ENCODE data around the gene CLRN3. TPM values are rescaled to one million over a fixed set of nuclear protein-coding genes. Genes with fewer than 3 reads are reported as not detected.

Gene CLRN3
- total and polyA plus RNA-seq, 2 experiments from 2014 or later, result 21.5 to 52.8 TPM

- H3K4me2 ChIP-seq, result no peak overlapping the region
- no peak overlapping the region for H3K4me3 ChIP-seq
- no peaks in the 10 kb centered on the region for H3K9me3 ChIP-seq (ENCODE audit: low read depth)
- 62% methylated on average over 5 of the region's 5 CpGs for WGBS (ENCODE audit: low lambda C conversion rate, missing lambda C conversion rate)
- no peaks in the 10 kb centered on the region for H3K4me1 ChIP-seq (ENCODE audit: insufficient read depth)
- no peaks in the 10 kb centered on the region for H3K27me3 ChIP-seq
- H3K79me2 ChIP-seq, result no peaks in the 10 kb centered on the region
- TF ChIP-seq EZH2 (IDR thresholded peaks at IDR 0.05; ENCODE audit: borderline replicate concordance) (no peak), CTCF (IDR thresholded peaks at IDR 0.05; ENCODE audit: poor library complexity) (no peak), EZH2phosphoT487 (IDR thresholded peaks at IDR 0.05; ENCODE audit: low read depth, severe bottlenecking, unreplicated experiment) (no peak)
- no peak overlapping the region for H2AFZ ChIP-seq
- no peaks in the 10 kb centered on the region for H3K9me2 ChIP-seq (replicated peaks; ENCODE audit: insufficient read depth)
- H4K20me1 ChIP-seq (ENCODE audit: insufficient read depth, poor library complexity, severe bottlenecking), result no peaks in the 10 kb centered on the region
- DNase-seq (ENCODE audit: low spot score), result no peak
- H3K36me3 ChIP-seq (replicated peaks; ENCODE audit: insufficient read depth, low read depth), result no peaks in the 10 kb centered on the region
- H3K27ac ChIP-seq, result no peak overlapping the region
Measured at GRCh38 chr10:127937915-127938463, 45.2 kb upstream of the CLRN3 start.

GRCh38 chr10:127937069-127937468 is 44.3 kb upstream of the CLRN3 start:
- DNase-seq (ENCODE audit: low spot score), result no peak
- H4K20me1 ChIP-seq (ENCODE audit: insufficient read depth, poor library complexity, severe bottlenecking), result no peaks in the 10 kb centered on the region
- no peak overlapping the region for H3K4me3 ChIP-seq
- no peaks in the 10 kb centered on the region for H3K27me3 ChIP-seq
- H3K79me2 ChIP-seq, result no peaks in the 10 kb centered on the region
- H2AFZ ChIP-seq, result no peak overlapping the region
- H3K4me1 ChIP-seq (ENCODE audit: insufficient read depth), result no peaks in the 10 kb centered on the region
- H3K9me2 ChIP-seq (replicated peaks; ENCODE audit: insufficient read depth), result no peaks in the 10 kb centered on the region
- no peaks in the 10 kb centered on the region for H3K36me3 ChIP-seq (replicated peaks; ENCODE audit: insufficient read depth, low read depth)
- TF ChIP-seq EZH2 (IDR thresholded peaks at IDR 0.05; ENCODE audit: borderline replicate concordance) (no peak), CTCF (IDR thresholded peaks at IDR 0.05; ENCODE audit: poor library complexity) (no peak), EZH2phosphoT487 (IDR thresholded peaks at IDR 0.05; ENCODE audit: low read depth, severe bottlenecking, unreplicated experiment) (no peak)
- no peaks in the 10 kb centered on the region for H3K9me3 ChIP-seq (ENCODE audit: low read depth)
- no peak overlapping the region for H3K4me2 ChIP-seq
- no peak overlapping the region for H3K27ac ChIP-seq

- no peak for TF ChIP-seq CTCF (IDR thresholded peaks at IDR 0.05; ENCODE audit: poor library complexity)
- no peak for TF ChIP-seq EZH2 (IDR thresholded peaks at IDR 0.05; ENCODE audit: borderline replicate concordance)
- no peak for TF ChIP-seq EZH2phosphoT487 (IDR thresholded peaks at IDR 0.05; ENCODE audit: low read depth, severe bottlenecking, unreplicated experiment)
- WGBS (ENCODE audit: low lambda C conversion rate, missing lambda C conversion rate), result 89% methylated on average over 16 of the region's 16 CpGs
- Histone ChIP-seq H3K4me3 (no peak overlapping the region), H3K4me1 (ENCODE audit: insufficient read depth) (no peaks in the 10 kb centered on the region), H3K79me2 (no peaks in the 10 kb centered on the region), H3K27me3 (no peaks in the 10 kb centered on the region), H3K27ac (no peak overlapping the region), H2AFZ (no peak overlapping the region), H4K20me1 (ENCODE audit: insufficient read depth, poor library complexity, severe bottlenecking) (no peaks in the 10 kb centered on the region), H3K9me3 (ENCODE audit: low read depth) (no peaks in the 10 kb centered on the region), H3K9me2 (replicated peaks; ENCODE audit: insufficient read depth) (no peaks in the 10 kb centered on the region), H3K4me2 (no peak overlapping the region), H3K36me3 (replicated peaks; ENCODE audit: insufficient read depth, low read depth) (no peaks in the 10 kb centered on the region)
- no peak for DNase-seq (ENCODE audit: low spot score)
Measured at GRCh38 chr10:127935071-127935561, 42.4 kb upstream of the CLRN3 start.
